GM20431 (cell line): ENCODE measurements around the gene PCSK4.
"Not testable (repeated sequence)": the region's sequence is repeated elsewhere in the genome, so short reads cannot be mapped to it uniquely, and the experiment has no call there.

Source experiments
- in situ Hi-C: fragments of 300-500 bp; cut with MseI, MboI; formaldehyde crosslinking; loops from one replicate; pipeline ENCODE4 v1.15.0; 2020; ENCODE audit warnings: low sequenced_read_pairs; ENCODE audit not compliant: unreplicated experiment

PCSK4 gene

GRCh38 chr19:1441677-1442438 lies 48.3 kb downstream of the PCSK4 start:
- in situ Hi-C loops: no loop called here

GRCh38 chr19:1441022-1441426 lies 49.1 kb downstream of the PCSK4 start:
- in situ Hi-C loops: no loop called here

- in situ Hi-C loops: no loop called here
Observed at GRCh38 chr19:1440418-1440801, 49.7 kb downstream of the PCSK4 start.

- in situ Hi-C loops: not testable (repeated sequence)
Observed at GRCh38 chr19:1439525-1440417, 50.4 kb downstream of the PCSK4 start.

DNA sequence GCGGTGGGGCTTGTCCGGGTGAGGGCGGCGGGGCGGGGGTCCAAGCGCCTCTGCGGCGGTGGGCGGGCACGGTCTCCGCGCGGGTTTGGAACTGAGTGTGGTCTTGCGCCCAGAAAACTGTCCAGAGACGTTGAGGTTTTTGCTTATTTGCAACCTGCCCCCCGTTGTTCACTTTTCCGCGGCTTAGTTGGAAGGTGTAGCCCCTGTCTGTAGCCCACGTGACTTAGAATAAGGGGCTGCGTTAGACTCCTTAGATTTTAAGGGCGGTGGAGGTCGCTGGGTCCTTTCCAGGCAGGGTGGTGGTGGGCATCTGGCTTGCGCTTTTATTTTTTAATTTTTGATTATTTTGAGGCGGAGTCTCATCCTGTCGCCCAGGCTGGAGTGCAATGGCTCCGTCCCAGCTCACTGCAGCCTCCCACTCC lies 51.2 kb downstream of the PCSK4 start:
- in situ Hi-C loops: no loop called here

- in situ Hi-C loops: no loop called here
Observed at GRCh38 chr19:1438035-1438932, 51.9 kb downstream of the PCSK4 start, which contains the start of gene RPS15. Gene RPS15 (plus strand): TSS chr19:1438396. CDS start chr19:1438426, 30 bp downstream.

DNA sequence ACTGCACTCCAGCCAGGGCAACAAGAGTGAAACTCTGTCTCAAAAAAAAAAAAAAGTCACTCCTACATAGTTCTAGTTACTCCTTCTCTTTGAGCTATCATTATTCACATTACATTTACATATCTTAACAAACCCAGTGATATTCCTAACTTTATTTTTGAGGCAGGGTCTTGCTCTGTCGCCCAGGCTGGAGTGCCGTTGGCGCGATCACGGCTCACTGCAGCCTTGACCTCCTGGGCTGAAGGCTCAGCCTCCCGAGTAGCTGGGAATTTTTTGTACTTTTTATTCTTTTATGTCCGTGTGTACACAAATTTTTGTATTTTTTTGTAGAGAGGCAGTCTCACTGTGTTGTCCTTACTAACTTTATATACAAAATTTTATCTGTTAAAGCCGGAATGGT lies 52.5 kb downstream of the PCSK4 start:
- in situ Hi-C loops: no loop called here

DNA sequence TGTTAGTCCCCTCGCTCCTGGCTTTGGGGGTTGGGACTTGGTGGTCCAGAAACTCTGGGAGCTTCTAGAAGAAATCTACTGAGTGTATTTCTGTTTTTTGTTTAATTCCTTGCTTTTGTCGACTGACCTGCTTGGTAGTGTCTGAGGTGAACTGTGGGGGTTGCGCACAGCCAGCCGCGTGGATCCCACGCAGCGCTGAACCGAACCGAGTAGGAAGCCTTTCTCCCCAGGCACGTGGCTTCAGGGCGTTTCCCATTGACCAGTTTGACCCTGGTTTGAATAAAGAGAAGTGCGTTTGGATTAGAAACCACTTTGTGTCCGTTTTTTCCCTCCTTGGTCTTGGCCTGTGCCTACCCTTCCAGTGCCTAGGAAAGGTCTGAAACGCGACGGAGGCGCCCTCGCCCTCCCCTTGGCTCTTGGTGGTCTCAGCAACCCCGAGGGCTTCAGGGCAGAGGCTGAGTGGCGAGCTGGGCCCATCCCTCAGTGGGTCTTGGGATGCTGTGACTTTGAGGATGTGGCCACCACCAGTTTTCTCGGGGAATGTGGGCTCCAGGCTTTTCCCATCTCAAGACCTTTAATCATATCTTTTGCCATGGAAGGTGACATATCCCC lies 54.7 kb downstream of the PCSK4 start:
- in situ Hi-C loops: no loop called here

DNA sequence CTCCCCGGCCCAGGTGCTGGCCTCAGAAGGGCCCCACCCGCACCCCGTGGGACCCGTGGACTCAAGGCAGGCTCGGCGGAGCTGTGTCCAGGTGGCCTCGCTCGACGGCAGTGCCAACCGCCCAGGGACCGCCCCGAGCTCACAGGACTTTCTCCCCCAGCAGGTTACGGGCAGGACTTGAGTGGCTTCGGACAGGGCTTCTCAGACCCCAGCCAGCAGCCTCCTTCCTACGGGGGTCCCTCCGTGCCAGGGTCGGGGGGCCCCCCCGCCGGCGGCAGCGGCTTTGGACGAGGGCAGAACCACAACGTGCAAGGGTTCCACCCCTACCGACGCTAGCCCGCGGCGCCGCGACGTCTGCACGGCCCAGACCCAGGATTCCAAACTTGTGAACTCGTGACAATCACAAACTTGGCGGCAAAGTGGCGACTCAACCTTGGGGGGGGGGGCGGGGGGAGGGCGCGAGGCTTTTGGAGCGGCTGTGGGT lies 55.5 kb downstream of the PCSK4 start:
- in situ Hi-C loops: no loop called here

DNA sequence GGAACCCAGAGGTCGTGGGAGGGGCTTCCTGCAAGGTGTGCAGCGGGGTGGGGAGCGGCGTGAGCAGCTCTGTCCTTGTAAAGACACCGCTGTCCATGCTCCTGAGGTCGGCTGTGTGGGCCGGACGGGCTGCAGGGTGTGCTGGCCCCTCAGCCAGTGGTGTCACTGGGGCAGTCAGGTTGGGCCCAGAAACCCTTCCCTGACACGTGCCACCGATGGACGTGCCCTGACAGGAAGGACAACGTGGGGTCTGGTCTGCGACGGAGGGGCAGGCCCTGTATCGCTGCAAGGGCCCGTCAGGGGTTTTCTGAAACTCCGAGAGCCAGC lies 56.1 kb downstream of the PCSK4 start:
- in situ Hi-C loops: no loop called here

DNA sequence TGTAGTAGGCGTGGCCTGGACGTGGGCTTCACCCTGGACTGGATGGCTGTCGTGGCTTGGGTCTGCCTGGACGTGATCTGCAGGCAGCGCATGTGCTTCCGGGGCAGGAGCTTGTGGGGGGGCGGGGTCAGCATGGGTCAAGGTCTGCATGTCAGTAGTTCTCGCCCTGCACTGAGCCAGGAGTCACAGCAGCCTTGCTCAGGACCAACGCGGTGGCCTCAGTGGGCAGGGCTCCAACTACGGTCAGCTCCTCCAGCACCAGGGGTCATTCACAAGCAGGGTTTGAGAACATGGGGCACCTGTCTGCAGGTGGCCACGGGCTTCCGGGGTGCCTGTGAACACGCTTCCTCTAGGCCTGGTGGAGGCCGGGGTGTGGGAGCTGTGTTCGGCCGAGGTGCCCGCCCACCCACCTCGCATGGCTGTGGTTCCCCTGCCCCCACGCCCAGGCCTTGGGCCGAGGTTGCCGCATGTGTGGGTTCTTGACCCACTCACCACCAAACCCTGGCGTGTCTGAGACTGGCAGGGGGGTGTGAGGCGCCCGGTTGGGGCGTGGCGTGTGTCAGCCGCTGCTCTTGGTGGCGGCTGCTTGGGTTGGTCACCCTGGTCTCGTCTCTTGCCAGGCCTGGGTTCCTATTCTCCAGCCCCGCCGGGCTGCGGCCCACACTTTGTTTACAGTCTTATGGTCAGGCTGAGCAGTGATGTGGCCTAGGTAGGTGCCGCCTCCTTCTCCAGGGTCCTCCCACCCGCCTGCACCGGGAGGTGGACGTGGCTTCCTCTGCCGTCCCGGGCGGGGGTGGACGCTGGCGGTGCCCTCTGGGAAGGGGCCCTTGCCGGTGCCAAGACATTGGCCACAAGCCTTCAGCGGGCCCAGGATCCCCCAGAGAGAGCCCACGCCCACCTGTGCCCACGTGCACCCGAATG lies 56.8 kb downstream of the PCSK4 start:
- in situ Hi-C loops: no loop called here

DNA sequence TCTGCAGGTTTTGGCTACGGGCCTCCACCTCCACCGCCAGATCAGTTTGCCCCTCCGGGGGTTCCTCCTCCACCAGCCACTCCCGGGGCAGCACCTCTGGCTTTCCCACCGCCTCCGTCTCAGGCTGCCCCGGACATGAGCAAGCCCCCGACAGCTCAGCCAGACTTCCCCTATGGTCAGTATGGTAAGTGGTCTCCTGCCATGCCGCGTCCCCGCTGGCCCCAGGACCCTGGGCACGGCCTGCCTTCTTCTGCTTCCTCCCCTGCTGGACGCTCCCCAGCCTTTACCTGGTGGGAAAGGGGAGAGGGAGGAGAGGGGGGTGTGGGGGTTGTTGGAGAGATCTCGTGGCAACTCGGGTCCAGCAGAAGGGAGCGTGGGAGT lies 57.7 kb downstream of the PCSK4 start:
- in situ Hi-C loops: no loop called here

DNA sequence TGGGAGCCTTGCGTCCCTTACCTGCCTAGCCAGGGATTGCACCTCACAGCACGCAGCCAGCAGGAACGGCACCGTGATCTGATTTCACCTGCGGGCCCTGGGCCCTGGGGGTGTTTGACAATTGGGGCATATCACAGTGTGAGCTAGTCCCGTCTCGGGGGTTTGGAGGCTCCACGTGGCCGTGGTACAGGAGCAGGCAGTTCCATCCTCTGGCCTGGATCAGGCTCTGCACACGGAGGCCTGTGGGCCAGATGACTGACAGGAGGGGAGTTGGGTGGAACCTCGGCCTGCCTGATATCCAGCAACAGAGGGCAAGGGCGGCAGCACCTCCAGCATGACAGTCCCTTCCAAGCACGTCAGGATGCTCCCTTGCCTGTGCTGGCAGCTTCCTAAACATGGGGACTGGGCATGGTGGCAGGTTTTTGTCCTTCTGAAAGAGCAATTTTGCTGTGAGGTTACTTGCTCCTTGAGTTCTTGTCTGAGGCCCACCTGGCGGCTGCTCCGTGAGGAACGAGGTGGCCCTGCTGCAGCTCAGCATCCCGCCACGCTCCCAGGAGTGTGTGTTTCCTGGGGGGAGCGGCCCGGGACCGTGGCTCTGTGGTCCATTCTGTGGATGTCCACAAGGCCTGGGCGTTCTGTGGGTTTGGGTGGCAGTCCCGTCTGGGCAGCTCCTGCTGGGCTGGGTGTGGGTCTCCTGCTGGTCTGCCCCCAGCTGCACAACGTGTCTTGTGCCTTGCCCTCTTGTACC lies 58.2 kb downstream of the PCSK4 start:
- in situ Hi-C loops: no loop called here
